Testis (tissue), 3 donors: Measurements from ENCODE around the gene MAN2A1. TPM values are rescaled to one million over a fixed set of nuclear protein-coding genes. Genes with fewer than 3 reads are reported as not detected.
"Not testable (repeated sequence)": the region's sequence is repeated elsewhere in the genome, so short reads cannot be mapped to it uniquely, and the experiment has no call there.

Experiments used
- DNase-seq: peaks from one replicate; pipeline ENCODE4 v3.0.0-alpha.2; 2019
- H3K27ac ChIP-seq, 2 donors: fragments of 200-600 bp; sonication (generic); one replicate each; pipeline ENCODE4 v1.5.1; 2019
- H3K27me3 ChIP-seq: fragments of 200-600 bp; sonication (generic); one replicate; pipeline ENCODE4 v1.5.1; 2019
- H3K36me3 ChIP-seq: fragments of 200-600 bp; sonication (generic); one replicate; pipeline ENCODE4 v1.5.1; 2017; ENCODE audit warnings: low read depth; ENCODE audit errors: missing control alignments
- H3K4me1 ChIP-seq: fragments of 200-600 bp; sonication (generic); one replicate; pipeline ENCODE4 v1.5.1; 2019
- H3K4me3 ChIP-seq, 2 donors: fragments of 200-600 bp; sonication (generic); one replicate each; pipeline ENCODE4 v1.5.1; 2017 to 2019
- H3K9me3 ChIP-seq: fragments of 200-600 bp; sonication (generic); one replicate; pipeline ENCODE4 v1.5.1; 2017
- CTCF ChIP-seq, 3 experiments: fragments of 450-650 bp in 2 of 3; fragments of 200-600 bp in 1 of 3; sonication (generic) in 1 of 3; IDR thresholded peaks; one replicate each; pipeline ENCODE4 v1.5.1; 2016 to 2019; ENCODE audit warnings: antibody characterized with exemption in 3 of 3, mild to moderate bottlenecking in 2 of 3, moderate library complexity in 1 of 3
- POLR2A ChIP-seq: fragments of 450-650 bp; IDR thresholded peaks from one replicate; pipeline ENCODE4 v1.6.1; 2017; ENCODE audit warnings: antibody characterized with exemption, mild to moderate bottlenecking, moderate library complexity
- WGBS, 2 donors: methylation state at CpG; one replicate each; pipeline ENCODE4 v1.1.5; 2018; 5-methylcytosine and 5-hydroxymethylcytosine counted together
- intact Hi-C: fragments of 100-400 bp; cut with DNase I; formaldehyde crosslinking; loops from one replicate; pipeline ENCODE4 v1.15.1; 2023; ENCODE audit warnings: low total_unique reads
- polyA plus RNA-seq: library from polyadenylated mRNA; stranded (reverse); fragments of 350-450 nt; fragmentation: Illumina TruSeq; extraction: RNeasy Lipid Tissue Mini Kit (QIAGEN cat#74804); gene quantifications from one replicate; pipeline ENCODE4 v1.2.3, GENCODE V29; 2014; ENCODE audit warnings: low read depth, low replicate concordance; ENCODE audit not compliant: insufficient read depth
- total RNA-seq, 2 donors: library from RNA; depleted of rRNA; stranded (reverse); fragments of >200 nt; gene quantifications; one replicate each; pipeline ENCODE4 v1.2.3, GENCODE V29; 2016

Gene MAN2A1
- total and polyA plus RNA-seq, 3 donors from 2014 or later: 36.0 to 80.5 (median 55.6) TPM

DNA sequence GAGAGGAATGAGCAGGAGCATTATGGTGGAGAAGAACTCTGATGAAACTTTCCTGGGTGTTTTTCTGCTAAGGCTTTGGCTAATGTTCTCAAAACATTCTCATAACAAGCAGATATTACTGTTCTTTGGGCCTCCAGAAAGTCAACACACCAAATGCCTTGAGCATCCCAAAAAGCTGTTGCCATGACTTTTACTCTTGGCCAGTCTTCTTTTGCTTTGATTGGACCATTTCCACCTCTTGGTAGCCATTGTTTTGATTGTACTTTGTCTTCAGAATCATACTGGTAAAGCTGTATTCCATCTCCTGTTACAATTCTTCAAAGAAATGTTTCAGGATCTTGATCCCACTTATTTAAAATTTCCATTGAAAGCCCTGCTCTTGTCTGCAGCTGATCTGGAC lies 139.6 kb downstream of the MAN2A1 start:
- Histone ChIP-seq H3K4me3 (no peak overlapping the region), H3K36me3 (no peaks in the 10 kb centered on the region), H3K4me1 (no peaks in the 10 kb centered on the region), H3K9me3 (no peaks in the 10 kb centered on the region), H3K27me3 (no peaks in the 10 kb centered on the region), H3K27ac (no peak overlapping the region)
- intact Hi-C loops: no loop called here
- no peak for TF ChIP-seq CTCF (IDR thresholded peaks at IDR 0.05)
- TF ChIP-seq POLR2A: no peak
- no peak for DNase-seq

DNA sequence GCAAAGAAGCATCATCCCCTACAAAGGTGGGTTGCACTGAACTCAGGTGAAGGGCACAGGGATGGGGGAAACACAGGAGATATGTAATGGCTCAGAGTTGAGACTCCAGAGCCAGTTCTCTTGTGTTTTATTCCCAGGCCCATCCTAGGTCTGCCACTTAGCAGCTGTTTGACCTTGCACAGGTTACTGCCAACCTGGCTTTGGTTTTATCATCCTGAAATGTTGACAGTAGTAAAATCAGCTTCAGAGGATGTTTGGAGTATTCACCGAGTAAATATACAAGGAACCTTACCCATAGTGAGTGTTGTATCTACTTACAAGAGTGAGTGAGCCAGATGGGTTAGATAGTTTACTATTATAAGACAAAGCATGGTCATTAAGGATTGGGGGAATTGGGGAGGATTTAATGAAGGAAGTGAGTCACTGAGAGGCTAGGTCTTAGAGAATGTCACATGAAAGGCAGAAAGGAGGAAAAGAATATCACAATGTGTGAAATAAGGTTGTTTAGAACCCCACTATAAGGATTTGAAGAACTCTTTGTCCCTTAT lies 141.3 kb downstream of the MAN2A1 start:
- no peak overlapping the region for H3K4me3 ChIP-seq
- H3K4me1 ChIP-seq: no peaks in the 10 kb centered on the region
- WGBS, 2 donors: 90 to 100% methylated on average over 1 of the region's 1 CpG
- no peak for DNase-seq
- H3K27ac ChIP-seq: no peak overlapping the region
- H3K36me3 ChIP-seq: no peaks in the 10 kb centered on the region
- no peaks in the 10 kb centered on the region for H3K9me3 ChIP-seq
- no peak for TF ChIP-seq POLR2A
- TF ChIP-seq CTCF (IDR thresholded peaks at IDR 0.05): no peak
- intact Hi-C loops: no loop called here
- no peaks in the 10 kb centered on the region for H3K27me3 ChIP-seq

- not testable (repeated sequence) for DNase-seq
Observed at GRCh38 chr5:109832207-109833188, 142.8 kb downstream of the MAN2A1 start.

DNA sequence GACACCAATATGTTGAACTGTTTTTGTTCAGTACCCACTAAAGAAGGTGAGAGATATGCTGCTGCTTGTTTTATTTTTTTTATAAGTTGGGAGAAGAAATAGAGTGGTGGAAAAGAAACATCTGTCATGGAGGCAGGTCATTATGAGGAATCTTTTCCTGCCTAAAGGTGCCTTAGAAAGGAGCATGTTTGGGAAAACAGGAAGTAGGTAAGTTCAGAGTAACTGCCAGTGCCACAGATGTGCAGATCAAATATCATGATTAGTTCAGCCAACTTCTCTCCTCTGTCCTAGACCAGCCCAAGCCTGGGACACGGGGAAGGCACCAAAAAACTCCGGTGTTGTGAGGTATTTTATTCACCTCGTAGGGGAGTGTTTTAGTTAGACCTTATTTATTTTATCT lies 144.2 kb downstream of the MAN2A1 start:
- intact Hi-C loops: no loop called here
- WGBS, 2 donors: 81 to 82% methylated on average over 3 of the region's 3 CpGs
- Histone ChIP-seq H3K27me3 (no peaks in the 10 kb centered on the region), H3K4me1 (no peaks in the 10 kb centered on the region), H3K9me3 (no peaks in the 10 kb centered on the region), H3K36me3 (no peaks in the 10 kb centered on the region), H3K4me3 (no peak overlapping the region), H3K27ac (no peak overlapping the region)
- no peak for DNase-seq
- no peak for TF ChIP-seq CTCF (IDR thresholded peaks at IDR 0.05)
- no peak for TF ChIP-seq POLR2A

More at GRCh38 chr5:109832207-109833188, 142.8 kb downstream of the MAN2A1 start:
- H3K9me3 ChIP-seq, H3K4me1 ChIP-seq, H3K27ac ChIP-seq, intact Hi-C loops, H3K4me3 ChIP-seq, H3K27me3 ChIP-seq, H3K36me3 ChIP-seq: not testable (repeated sequence)
- 89 to 92% methylated on average over 15 to 31 of the region's 42 CpGs for WGBS, 2 donors

DNA sequence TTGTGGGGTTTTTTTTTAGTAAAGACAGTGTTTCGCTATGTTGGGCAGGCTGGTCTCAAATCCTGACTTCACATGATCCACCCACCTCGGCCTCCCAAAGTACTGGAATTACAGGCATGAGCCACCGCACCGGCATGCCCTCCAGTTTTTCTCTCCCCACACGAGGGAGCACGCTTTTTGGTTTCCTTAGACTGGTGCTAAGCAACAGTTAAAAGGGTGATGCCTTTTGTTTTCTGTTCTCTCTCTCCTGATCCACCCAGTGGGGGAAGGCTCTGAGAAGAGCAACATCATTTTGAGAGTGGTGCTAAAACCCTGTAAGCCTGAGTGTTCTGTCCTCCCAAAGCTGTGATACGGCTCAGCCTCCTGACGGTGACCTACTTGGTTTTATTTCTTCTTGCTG lies 146.6 kb downstream of the MAN2A1 start:
- H3K27ac ChIP-seq: no peak overlapping the region
- DNase-seq: no peak

More for the DNA sequence above, 146.6 kb downstream of the MAN2A1 start:
- H3K27me3 ChIP-seq: no peaks in the 10 kb centered on the region
- intact Hi-C loops: no loop called here
- no peak overlapping the region for H3K4me3 ChIP-seq
- TF ChIP-seq POLR2A (no peak), CTCF (IDR thresholded peaks at IDR 0.05) (no peak)
- no peaks in the 10 kb centered on the region for H3K9me3 ChIP-seq
- H3K4me1 ChIP-seq: no peaks in the 10 kb centered on the region
- 87 to 93% methylated on average over 8 of the region's 8 CpGs for WGBS, 2 donors
- H3K36me3 ChIP-seq: no peaks in the 10 kb centered on the region
